Adrenal gland (tissue), 12 donors: Measurements from ENCODE around the gene NDC1. TPM values are rescaled to one million over a fixed set of nuclear protein-coding genes. Genes with fewer than 3 reads are reported as not detected.

ENCODE experiments used
- DNase-seq, 7 donors: peaks; one replicate each; pipeline ENCODE4 v3.0.0-alpha.2; 2019 to 2020
- H3K27ac ChIP-seq, 5 donors: fragments of 200-600 bp; sonication (generic) in 4 of 5; 1 replicate in 3 of 5; 2 replicates in 2 of 5; pipeline versions ENCODE4 v1.5.1 to v1.8.0; 2016 to 2020; ENCODE audit warnings: mild to moderate bottlenecking in 1 of 5
- H3K27me3 ChIP-seq: fragments of 200-600 bp; 2 replicates; pipeline ENCODE4 v1.8.0; 2021
- H3K36me3 ChIP-seq, 2 donors: fragments of 200-600 bp; replicated peaks in 1 of 2; 1 replicate in 1 of 2; 2 replicates in 1 of 2; pipeline versions ENCODE4 v1.5.1 to v1.8.0; 2018 to 2022
- H3K4me1 ChIP-seq, 2 donors: fragments of 200-600 bp; replicated peaks in 1 of 2; 1 replicate in 1 of 2; 2 replicates in 1 of 2; pipeline versions ENCODE4 v1.5.1 to v1.8.0; 2018 to 2021
- H3K4me3 ChIP-seq, 4 donors: fragments of 200-600 bp; sonication (generic) in 3 of 4; one replicate each; pipeline ENCODE4 v1.5.1; 2016 to 2018
- H3K9me3 ChIP-seq, 3 donors: fragments of 200-600 bp; sonication (generic) in 1 of 3; replicated peaks in 1 of 3; 1 replicate in 2 of 3; 2 replicates in 1 of 3; pipeline versions ENCODE4 v1.5.1 to v1.8.0; 2016 to 2021
- POLR2A ChIP-seq, 2 donors: fragments of 450-650 bp; IDR thresholded peaks; one replicate each; pipeline ENCODE4 v1.6.1; 2017; ENCODE audit warnings: antibody characterized with exemption in 2 of 2, mild to moderate bottlenecking in 2 of 2, moderate library complexity in 1 of 2
- WGBS, 4 donors: extraction: QIAGEN DNeasy Blood & Tissue Kit in 2 of 4; methylation state at CpG; one replicate each; pipeline versions ENCODE4 v1.1.5 to v1.1.7; 2013 to 2017; 5-methylcytosine and 5-hydroxymethylcytosine counted together
- intact Hi-C, 2 donors: fragments of 100-400 bp; cut with DNase I; formaldehyde crosslinking; loops; one replicate each; pipeline versions ENCODE4 v1.14.1 to v1.15.0; 2022 to 2023
- polyA plus RNA-seq, 3 donors: library from polyadenylated mRNA; stranded (reverse); fragments of 200-250 nt in 2 of 3; fragments of 350-450 nt in 1 of 3; fragmentation: Illumina TruSeq in 1 of 3; extraction: RNeasy Lipid Tissue Mini Kit (QIAGEN cat#74804) in 1 of 3; gene quantifications; one replicate each; pipeline ENCODE4 v1.2.3, GENCODE V29; 2013 to 2014
- total RNA-seq, 9 donors: library from RNA; depleted of rRNA in 4 of 9; stranded (reverse); fragments of >200 nt in 4 of 9; fragments of 120-200 nt in 1 of 9; fragmentation: NEBNext Ultra II Directional in 1 of 9; extraction: Animal tissue kit (Norgen Biotek cat#: 25700) in 1 of 9; gene quantifications; one replicate each; pipeline versions ENCODE4 v1.1.0 to v1.2.4, GENCODE V29; 2013 to 2023
- TF ChIP-seq, protein P1 (sequence below), 6 experiments: fragments of 450-650 bp in 4 of 6; fragments of 200-600 bp in 2 of 6; sonication (generic) in 1 of 6; IDR thresholded peaks; 1 replicate in 5 of 6; 2 replicates in 1 of 6; pipeline versions ENCODE4 v1.5.1 to v1.8.0; 2016 to 2021; ENCODE audit warnings: antibody characterized with exemption in 6 of 6, mild to moderate bottlenecking in 2 of 6, moderate library complexity in 1 of 6
- donor health status: healthy with polysubstance abuse.
- donor health status: Bipolar disorder and iron deficiency.
- donor health status: DM: yes; HTN: yes; CAD: no.
- donor health status: DM: no; HTN: no; CAD: no.
- donor health status: DM: no; HTN: no; CAD: no.
- donor health status: DM: yes; HTN: yes; CAD: no.

NDC1 gene
- total and polyA plus RNA-seq, 12 donors, result 2.9 to 21.9 (median 10.4) TPM

DNA sequence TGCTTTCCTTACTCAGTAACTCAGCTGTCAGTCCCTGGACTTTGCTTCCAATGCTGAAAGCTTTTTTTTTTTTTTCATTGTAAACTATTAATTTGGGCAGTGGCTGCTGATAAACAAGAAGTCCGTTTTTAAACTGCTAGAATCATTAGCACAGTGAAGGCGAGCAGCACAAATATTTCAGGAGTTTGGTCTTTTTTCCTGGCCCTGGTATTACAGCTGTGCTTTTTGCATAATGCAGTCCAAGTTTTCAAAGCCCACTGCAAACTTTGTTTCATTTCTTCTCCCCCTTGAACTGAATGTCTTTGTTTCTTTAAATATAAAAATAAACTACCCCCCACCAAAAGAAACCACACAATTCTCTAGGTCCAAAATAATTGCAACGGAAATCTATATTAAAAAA lies 105.7 kb downstream of the NDC1 start:
- no peak overlapping the region for H3K4me3 ChIP-seq
- H3K9me3 ChIP-seq, result no peaks in the 10 kb centered on the region
- DNase-seq, result no peak
- TF ChIP-seq, protein P1, sequence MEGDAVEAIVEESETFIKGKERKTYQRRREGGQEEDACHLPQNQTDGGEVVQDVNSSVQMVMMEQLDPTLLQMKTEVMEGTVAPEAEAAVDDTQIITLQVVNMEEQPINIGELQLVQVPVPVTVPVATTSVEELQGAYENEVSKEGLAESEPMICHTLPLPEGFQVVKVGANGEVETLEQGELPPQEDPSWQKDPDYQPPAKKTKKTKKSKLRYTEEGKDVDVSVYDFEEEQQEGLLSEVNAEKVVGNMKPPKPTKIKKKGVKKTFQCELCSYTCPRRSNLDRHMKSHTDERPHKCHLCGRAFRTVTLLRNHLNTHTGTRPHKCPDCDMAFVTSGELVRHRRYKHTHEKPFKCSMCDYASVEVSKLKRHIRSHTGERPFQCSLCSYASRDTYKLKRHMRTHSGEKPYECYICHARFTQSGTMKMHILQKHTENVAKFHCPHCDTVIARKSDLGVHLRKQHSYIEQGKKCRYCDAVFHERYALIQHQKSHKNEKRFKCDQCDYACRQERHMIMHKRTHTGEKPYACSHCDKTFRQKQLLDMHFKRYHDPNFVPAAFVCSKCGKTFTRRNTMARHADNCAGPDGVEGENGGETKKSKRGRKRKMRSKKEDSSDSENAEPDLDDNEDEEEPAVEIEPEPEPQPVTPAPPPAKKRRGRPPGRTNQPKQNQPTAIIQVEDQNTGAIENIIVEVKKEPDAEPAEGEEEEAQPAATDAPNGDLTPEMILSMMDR (IDR thresholded peaks at IDR 0.05), result no peak
- no peak for TF ChIP-seq POLR2A (IDR thresholded peaks at IDR 0.05)
- peaks cover under 1% of the 10 kb centered on the region for H3K27me3 ChIP-seq
- 22 to 44% (median 37%) methylated on average over 3 of the region's 3 CpGs for whole genome bisulfite sequencing, 4 donors
- H3K4me1 ChIP-seq, result no peaks in the 10 kb centered on the region
- no peak overlapping the region for H3K27ac ChIP-seq
- H3K36me3 ChIP-seq, result no peaks in the 10 kb centered on the region
- intact Hi-C loops, result no loop called here

GRCh38 chr1:53731779-53732305 lies 106.3 kb downstream of the NDC1 start:
- WGBS, 4 donors, result 83 to 89% (median 87%) methylated on average over 7 to 8 of the region's 8 CpGs
- no peak for TF ChIP-seq POLR2A (IDR thresholded peaks at IDR 0.05)
- TF ChIP-seq, protein P1 (IDR thresholded peaks at IDR 0.05), result no peak
- intact Hi-C loops, result no loop called here
- Histone ChIP-seq H3K4me1 (no peaks in the 10 kb centered on the region), H3K27me3 (no peaks in the 10 kb centered on the region), H3K4me3 (no peak overlapping the region), H3K27ac (no peak overlapping the region), H3K36me3 (no peaks in the 10 kb centered on the region), H3K9me3 (no peaks in the 10 kb centered on the region)
- no peak for DNase-seq

DNA sequence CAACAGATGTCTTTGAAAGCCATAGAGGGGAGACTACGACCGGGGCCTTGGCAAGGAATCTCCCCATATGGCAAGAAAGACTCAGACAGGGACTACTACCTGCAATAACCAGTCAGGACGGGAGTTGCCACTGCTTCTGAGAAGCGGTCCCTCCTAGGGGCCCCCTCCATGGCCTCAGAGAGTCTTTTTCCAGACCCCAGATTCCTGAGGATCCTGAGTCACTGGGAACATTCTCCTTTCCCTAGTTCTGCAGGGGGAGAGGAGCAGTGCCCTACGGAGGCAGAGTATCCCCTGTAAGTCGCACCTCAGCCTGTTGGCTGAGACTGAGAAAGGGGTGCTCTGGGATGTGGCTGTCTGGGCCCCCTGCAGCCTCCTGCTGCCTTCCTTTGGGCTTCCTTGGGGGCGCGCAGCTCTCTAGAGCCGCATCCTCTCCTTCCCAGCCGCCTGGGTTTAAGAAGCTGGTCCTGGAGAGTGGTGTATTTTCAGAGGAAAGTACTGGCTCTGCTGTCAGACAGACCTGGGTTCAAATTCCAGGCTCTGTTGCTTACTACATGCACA lies 107.0 kb downstream of the NDC1 start:
- H3K4me1 ChIP-seq, result no peaks in the 10 kb centered on the region
- no peak for DNase-seq
- WGBS, 4 donors, result 78 to 96% (median 90%) methylated on average over 6 to 10 of the region's 10 CpGs
- H3K27ac ChIP-seq, result no peak overlapping the region
- TF ChIP-seq, protein P1 (IDR thresholded peaks at IDR 0.05), result no peak
- no peak for TF ChIP-seq POLR2A (IDR thresholded peaks at IDR 0.05)
- no peaks in the 10 kb centered on the region for H3K27me3 ChIP-seq
- no peaks in the 10 kb centered on the region for H3K36me3 ChIP-seq
- no peaks in the 10 kb centered on the region for H3K9me3 ChIP-seq
- no peak overlapping the region for H3K4me3 ChIP-seq
- intact Hi-C loops, result no loop called here

GRCh38 chr1:53730224-53730865 lies 107.8 kb downstream of the NDC1 start:
- no peak for DNase-seq
- no peak overlapping the region for H3K4me3 ChIP-seq
- no peak overlapping the region for H3K27ac ChIP-seq
- TF ChIP-seq, protein P1 (IDR thresholded peaks at IDR 0.05), result no peak
- TF ChIP-seq POLR2A (IDR thresholded peaks at IDR 0.05), result no peak
- no peaks in the 10 kb centered on the region for H3K9me3 ChIP-seq
- no peaks in the 10 kb centered on the region for H3K27me3 ChIP-seq
- no peaks in the 10 kb centered on the region for H3K36me3 ChIP-seq
- H3K4me1 ChIP-seq, result no peaks in the 10 kb centered on the region
- intact Hi-C loops, result no loop called here
- WGBS, 4 donors, result 81 to 92% (median 83%) methylated on average over 10 to 12 of the region's 12 CpGs
